NCI-H2196 treated with DMSO at 0.1 percent for 48 hours (cell line): ENCODE data around the gene UNKL.
"Not testable (repeated sequence)": the region's sequence is repeated elsewhere in the genome, so short reads cannot be mapped to it uniquely, and the experiment has no call there.

ENCODE experiments used
- DNase-seq: peaks from one replicate; lab custom pipeline; 2025; ENCODE audit not compliant: unreplicated experiment; lab: John Stamatoyannopoulos, UW

UNKL gene

GRCh38 chr16:1445518-1446203, 31.2 kb upstream of the UNKL start:
- DNase-seq: no peak

DNA sequence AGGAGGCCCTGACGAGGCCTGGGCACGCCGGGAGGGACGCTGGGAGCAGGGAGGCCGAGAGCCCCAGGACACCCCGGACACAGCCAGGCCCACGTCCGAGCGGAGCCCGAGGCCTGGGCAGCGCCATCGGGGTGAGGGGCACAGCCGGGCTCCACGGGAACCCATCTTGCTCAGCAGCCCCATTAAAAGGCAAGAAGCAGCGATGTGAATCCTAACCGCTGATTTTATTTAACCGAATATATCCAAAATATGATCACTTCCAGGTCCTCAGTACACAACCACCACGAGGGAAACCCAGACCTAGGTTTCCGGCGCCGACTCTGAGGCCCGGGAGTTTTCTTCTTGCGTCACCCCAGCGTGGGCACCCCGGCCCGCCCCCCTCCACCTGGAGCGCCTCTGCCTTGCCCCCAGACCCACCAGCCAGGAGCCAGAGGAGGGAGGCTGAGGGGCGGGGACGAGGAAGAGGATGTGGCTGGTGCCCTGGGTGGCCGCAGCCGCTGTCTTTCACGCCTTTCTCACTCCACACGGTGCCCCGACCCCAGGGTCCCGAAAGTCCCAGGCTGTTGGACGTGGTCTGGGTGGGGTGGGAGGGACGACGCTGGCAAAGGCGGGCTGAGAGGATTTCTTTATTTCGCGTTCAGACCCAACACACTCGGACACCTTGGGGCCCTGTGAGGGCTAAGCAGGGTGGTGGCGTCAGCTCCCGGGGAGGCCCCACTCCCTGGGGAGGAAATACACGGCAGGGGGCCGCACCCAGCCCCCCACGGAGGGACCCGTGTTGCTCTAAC, 30.4 kb upstream of the UNKL start:
- DNase-seq: no peak

DNA sequence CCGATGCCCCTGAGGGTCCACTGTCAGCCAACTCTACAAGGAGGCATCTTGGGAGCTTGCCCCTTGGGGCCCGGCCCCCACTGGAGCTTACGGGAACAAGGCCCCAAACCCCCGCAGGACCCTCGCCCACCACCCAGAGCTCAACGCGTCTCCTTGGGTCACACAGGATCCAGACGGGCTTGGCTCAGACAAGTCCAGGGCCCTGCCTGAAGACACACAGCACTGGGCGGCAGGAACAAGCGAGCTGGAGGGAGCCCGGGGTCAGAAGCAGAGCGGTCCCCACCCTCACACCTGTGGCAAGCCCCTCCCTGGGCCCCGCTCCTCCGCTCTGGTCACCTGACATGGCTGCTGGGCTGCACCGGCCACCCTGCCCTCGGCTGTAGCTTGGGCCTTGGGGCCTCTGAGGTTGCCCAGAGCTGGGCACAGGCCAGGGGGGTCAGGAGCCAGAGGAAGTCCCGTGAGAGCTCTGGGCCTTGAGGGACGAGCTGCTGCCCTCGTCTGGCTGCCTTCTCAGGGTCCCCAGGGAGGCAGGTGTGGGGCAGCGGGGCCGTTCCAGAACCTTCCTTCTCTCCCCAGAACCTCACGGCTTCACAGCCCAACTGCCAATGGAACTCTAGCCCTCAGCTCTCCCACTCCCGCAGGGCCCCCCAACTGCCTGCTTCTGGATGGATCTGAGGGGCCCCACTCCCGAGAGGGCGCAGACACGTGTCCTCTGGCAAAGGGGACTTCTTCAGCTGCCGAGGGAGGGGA, 29.7 kb upstream of the UNKL start, which contains the start of gene CCDC154:
CCDC154 (minus strand) TSS at position 577 of the 750 bp plus-strand sequence; CDS start at position 343, 234 bp downstream.
- no peak for DNase-seq

- DNase-seq: no peak
Observed at GRCh38 chr16:1443403-1443973, 29.0 kb upstream of the UNKL start.

DNA sequence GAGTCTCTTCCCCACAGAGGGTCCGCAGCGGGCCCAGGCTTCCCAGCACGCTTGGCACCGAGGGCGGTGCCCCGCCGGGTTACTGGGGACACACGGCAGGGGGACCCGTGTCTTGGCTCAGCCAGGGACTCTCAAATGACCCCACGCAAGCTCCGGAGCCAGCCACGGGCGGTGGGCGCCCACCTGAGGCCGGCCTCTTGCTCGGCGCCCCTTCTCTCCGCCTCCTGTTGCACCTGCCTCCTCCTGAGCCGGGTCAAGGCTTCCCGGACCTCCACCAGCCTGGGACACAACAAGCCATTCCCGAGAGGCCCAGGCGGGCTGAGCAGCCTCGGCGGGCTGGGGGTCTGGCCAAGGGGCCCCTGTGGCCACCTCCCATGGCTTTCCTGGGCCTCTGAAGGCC, 28.2 kb upstream of the UNKL start:
- DNase-seq: no peak

GRCh38 chr16:1441391-1441829, 26.9 kb upstream of the UNKL start:
- no peak for DNase-seq

DNA sequence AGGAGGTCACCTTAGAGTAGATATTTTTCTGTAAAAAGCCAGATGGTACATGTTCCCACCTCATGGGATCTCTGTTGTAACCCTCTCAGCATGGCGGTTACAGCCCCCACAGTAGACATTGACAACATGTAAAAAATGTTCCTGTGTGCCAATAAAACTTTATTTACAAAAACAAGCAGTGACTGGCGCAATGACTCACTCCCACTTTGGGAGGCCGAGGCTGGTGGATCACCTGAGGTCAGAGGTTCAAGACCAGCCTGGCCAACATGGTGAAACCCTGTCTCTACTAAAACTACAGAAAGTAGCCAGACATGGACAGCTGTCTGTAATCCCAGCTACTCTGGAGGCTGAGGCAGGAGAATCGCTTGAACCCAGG, 25.2 kb upstream of the UNKL start:
- DNase-seq: not testable (repeated sequence)

- no peak for DNase-seq
Observed at GRCh38 chr16:1439058-1439698, 24.7 kb upstream of the UNKL start.

DNA sequence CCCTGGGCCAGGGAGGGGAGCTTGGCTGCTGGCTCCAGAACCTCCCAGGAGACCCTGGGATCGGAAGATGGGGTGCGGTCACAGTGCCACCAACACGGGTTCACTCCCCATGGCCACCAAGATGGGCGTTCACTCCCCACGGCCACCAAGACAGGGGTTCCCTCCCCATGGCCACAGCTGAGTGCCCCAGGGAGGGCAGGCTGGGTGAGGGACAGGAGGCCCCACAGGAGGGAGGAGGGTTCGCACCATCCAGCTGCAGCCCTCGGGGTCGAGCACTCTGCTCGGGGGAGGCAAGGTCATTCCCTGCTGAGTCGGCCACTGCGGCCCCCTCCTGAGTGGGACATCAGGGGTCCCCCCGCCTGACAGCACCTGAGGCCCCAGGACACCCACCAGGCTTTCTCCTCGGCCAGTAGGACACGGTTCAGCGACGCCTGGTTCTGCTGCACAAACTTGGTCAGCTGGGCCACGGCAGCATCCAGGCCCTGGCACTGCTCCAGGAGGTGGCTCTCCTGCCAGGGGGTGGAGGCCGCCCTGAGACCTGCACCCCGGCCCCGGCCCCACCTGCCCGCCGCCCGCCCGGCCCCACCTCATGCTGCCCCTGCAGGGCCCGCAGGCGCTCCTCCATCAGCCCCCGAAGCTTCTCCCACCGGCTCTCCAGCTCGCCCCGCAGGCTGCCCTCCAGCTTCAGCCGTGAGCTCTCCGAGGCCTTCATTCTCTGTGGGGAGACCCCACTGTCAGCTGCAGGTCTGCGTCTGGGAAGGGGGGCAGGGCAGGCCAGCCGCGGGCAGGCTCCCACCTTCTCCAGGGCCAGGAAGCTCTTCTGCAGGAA, 23.9 kb upstream of the UNKL start:
- DNase-seq: no peak

GRCh38 chr16:1437606-1438005, 23.1 kb upstream of the UNKL start:
- no peak for DNase-seq

- DNase-seq: no peak
Observed at GRCh38 chr16:1436731-1437355, 22.3 kb upstream of the UNKL start.

- no peak for DNase-seq
Observed at GRCh38 chr16:1435921-1436697, 21.6 kb upstream of the UNKL start.

DNA sequence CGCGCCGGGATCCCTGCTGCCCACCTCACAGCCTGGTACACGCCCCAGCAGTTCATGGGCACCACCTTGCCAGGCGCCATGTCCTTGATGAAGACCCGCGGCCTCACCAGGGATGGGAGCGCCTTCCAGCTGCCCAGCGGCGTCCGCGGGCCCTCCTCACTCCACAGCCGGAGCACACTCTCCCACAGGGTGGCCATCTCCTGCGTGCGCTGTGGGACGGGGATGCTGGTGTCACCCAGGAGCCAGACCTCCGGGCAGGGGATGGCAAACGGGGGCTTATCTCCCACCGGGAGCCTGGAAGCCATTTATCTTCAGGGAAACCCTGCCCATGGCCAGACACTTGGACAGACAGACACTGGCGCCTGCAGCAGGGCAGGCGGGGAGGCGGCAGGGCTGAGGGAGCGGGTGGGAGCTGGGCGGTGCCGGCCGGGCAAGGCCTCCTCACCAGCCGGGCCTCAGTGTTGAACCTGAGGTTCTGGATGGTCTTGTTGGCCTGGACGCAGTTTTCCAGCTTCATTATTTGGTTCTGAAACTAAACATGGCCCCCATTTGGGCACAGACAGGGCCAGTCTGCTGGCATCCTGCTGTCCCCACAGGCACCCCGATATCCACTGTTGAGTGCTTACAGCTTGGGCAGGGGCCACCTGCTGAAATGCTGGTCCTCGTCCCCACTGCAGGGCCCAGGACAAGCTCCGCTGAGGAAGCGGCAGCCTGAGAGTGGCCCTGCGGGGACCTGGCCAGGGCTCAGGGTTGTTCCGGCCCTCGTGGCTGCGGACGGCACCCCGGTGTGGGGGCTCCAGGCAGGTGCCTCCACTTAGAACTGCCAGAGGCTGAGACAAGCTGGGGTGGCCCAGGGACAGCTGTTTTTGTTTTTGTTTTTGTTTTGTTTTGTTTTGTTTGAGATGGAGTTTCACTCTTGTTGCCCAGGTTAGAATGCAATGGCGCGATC, 20.4 kb upstream of the UNKL start:
- DNase-seq: no peak

DNA sequence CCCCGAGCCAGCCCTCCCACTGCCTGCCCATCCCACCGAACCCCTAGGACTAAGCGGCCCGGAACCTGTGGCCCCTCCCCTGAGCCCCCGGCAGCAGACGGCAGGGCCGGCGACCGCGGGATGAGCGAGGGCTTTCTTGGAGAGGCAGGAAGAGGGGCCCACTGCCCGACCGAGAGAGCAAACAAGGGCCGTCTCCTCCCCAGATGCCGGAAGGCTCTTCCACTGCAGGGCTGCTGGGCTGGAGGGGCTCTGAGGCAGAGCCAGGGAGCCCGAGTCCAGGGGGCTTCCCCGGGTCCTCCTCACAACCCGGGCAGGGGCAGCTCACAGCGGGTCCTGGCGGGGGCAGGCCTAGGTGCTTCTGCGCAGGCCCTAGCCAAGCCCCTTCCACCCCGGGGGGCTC, 19.3 kb upstream of the UNKL start:
- DNase-seq: no peak

DNA sequence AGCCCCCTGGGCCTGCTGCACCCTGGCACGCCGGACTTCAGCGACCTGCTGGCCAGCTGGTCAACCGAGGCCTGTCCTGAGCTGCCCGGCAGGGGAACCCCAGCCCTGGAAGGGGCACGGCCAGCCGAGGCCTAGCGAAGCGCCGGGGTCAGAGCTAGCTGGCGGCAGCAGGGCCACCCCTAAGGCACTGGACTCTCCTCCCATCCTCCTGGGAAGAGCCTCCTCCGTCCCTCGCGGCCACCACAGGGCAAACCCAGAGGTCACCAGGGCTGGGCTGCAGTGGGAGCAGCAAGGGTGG, 18.7 kb upstream of the UNKL start:
- no peak for DNase-seq

- DNase-seq: no peak
Observed at GRCh38 chr16:1432388-1433262, 18.1 kb upstream of the UNKL start.
